Skeletal muscle satellite cell (primary cell): ENCODE measurements around the gene DZANK1. TPM values are rescaled to one million over a fixed set of nuclear protein-coding genes. Genes with fewer than 3 reads are reported as not detected.
"Not testable (repeated sequence)": the region's sequence is repeated elsewhere in the genome, so short reads cannot be mapped to it uniquely, and the experiment has no call there.

Experiments
- H3K27me3 ChIP-seq: 2 replicates; pipeline ENCODE4 v1.7.0; 2013; ENCODE audit warnings: low read length; ENCODE audit not compliant: control insufficient read depth, insufficient read depth
- H3K36me3 ChIP-seq: 2 replicates; pipeline ENCODE4 v1.7.0; 2013; ENCODE audit warnings: mild to moderate bottlenecking, control low read depth, low read length; ENCODE audit not compliant: insufficient read depth
- H3K4me1 ChIP-seq: 2 replicates; pipeline ENCODE4 v1.7.0; 2013; ENCODE audit warnings: low read length; ENCODE audit not compliant: control insufficient read depth, insufficient read depth
- H3K4me2 ChIP-seq: 2 replicates; pipeline ENCODE4 v1.7.0; 2013; ENCODE audit warnings: mild to moderate bottlenecking, low read length
- H3K4me3 ChIP-seq: 2 replicates; pipeline ENCODE4 v1.7.0; 2013; ENCODE audit warnings: low read length
- H3K9ac ChIP-seq: 2 replicates; pipeline ENCODE4 v1.7.0; 2013; ENCODE audit warnings: mild to moderate bottlenecking, low read depth, low read length, moderate library complexity
- H3K9me3 ChIP-seq: replicated peaks from 2 replicates; pipeline ENCODE4 v1.7.0; 2013; ENCODE audit warnings: mild to moderate bottlenecking, control low read depth, low read length
- small RNA-seq: library from RNA; depleted of rRNA; stranded (forward); fragments of <200 nt; gene quantifications from one replicate; pipeline ENCODE3, GENCODE V24; 2012

The DZANK1 gene

GRCh38 chr20:18364768-18365167 is 102.1 kb downstream of the DZANK1 start:
- Histone ChIP-seq H3K27me3 (no peaks in the 10 kb centered on the region), H3K4me3 (no peak overlapping the region), H3K4me1 (no peaks in the 10 kb centered on the region), H3K9ac (no peak overlapping the region), H3K9me3 (no peaks in the 10 kb centered on the region), H3K36me3 (no peaks in the 10 kb centered on the region), H3K4me2 (no peak overlapping the region)

- Histone ChIP-seq H3K9me3 (no peaks in the 10 kb centered on the region), H3K9ac (no peak overlapping the region)
Measured at GRCh38 chr20:18363708-18364107, 103.1 kb downstream of the DZANK1 start.

GRCh38 chr20:18362916-18363315 is 103.9 kb downstream of the DZANK1 start:
- no peak overlapping the region for H3K4me2 ChIP-seq
- no peaks in the 10 kb centered on the region for H3K4me1 ChIP-seq
- no peak overlapping the region for H3K4me3 ChIP-seq
- no peak overlapping the region for H3K9ac ChIP-seq
- H3K36me3 ChIP-seq = no peaks in the 10 kb centered on the region
- H3K27me3 ChIP-seq = peaks cover 5% of the 10 kb centered on the region
- H3K9me3 ChIP-seq = no peaks in the 10 kb centered on the region

More at GRCh38 chr20:18363708-18364107, 103.1 kb downstream of the DZANK1 start:
- H3K36me3 ChIP-seq = no peaks in the 10 kb centered on the region
- H3K27me3 ChIP-seq = peaks cover 5% of the 10 kb centered on the region
- H3K4me2 ChIP-seq = no peak overlapping the region
- H3K4me3 ChIP-seq = no peak overlapping the region
- no peaks in the 10 kb centered on the region for H3K4me1 ChIP-seq

GRCh38 chr20:18361678-18362077 is 105.2 kb downstream of the DZANK1 start:
- no peak overlapping the region for H3K4me2 ChIP-seq
- H3K36me3 ChIP-seq = no peaks in the 10 kb centered on the region
- no peak overlapping the region for H3K9ac ChIP-seq
- H3K9me3 ChIP-seq = no peaks in the 10 kb centered on the region
- no peak overlapping the region for H3K4me3 ChIP-seq
- peaks cover 5% of the 10 kb centered on the region for H3K27me3 ChIP-seq
- no peaks in the 10 kb centered on the region for H3K4me1 ChIP-seq

- no peak overlapping the region for H3K4me3 ChIP-seq
- no peaks in the 10 kb centered on the region for H3K4me1 ChIP-seq
- no peak overlapping the region for H3K9ac ChIP-seq
- no peaks in the 10 kb centered on the region for H3K9me3 ChIP-seq
- H3K27me3 ChIP-seq = peaks cover 5% of the 10 kb centered on the region
- no peaks in the 10 kb centered on the region for H3K36me3 ChIP-seq
- no peak overlapping the region for H3K4me2 ChIP-seq
Measured at GRCh38 chr20:18360635-18361034, 106.2 kb downstream of the DZANK1 start.

GRCh38 chr20:18359854-18360253 is 107.0 kb downstream of the DZANK1 start:
- Histone ChIP-seq H3K36me3 (no peaks in the 10 kb centered on the region), H3K9ac (no peak overlapping the region), H3K4me1 (no peaks in the 10 kb centered on the region), H3K9me3 (no peaks in the 10 kb centered on the region), H3K4me3 (no peak overlapping the region), H3K4me2 (no peak overlapping the region), H3K27me3 (peaks cover 5% of the 10 kb centered on the region)

- H3K4me3 ChIP-seq, H3K9ac ChIP-seq, H3K4me2 ChIP-seq, H3K36me3 ChIP-seq, H3K27me3 ChIP-seq, H3K4me1 ChIP-seq, H3K9me3 ChIP-seq: not testable (repeated sequence)
Measured at GRCh38 chr20:18349749-18350148, 117.1 kb downstream of the DZANK1 start.

Small RNA genes lying within 50 kb of the gene (small RNA-seq; reads per million reads assigned to genes)
- gene MIR3192 = not detected
- gene RNA5SP476 = not detected
